Prostate gland (tissue), 2 donors: Measurements from ENCODE around the gene RAD23B. TPM values are rescaled to one million over a fixed set of nuclear protein-coding genes. Genes with fewer than 3 reads are reported as not detected.

ENCODE experiments used
- DNase-seq: peaks from one replicate; pipeline ENCODE4 v3.0.0-alpha.2; 2019; ENCODE audit warnings: low spot score
- H3K27ac ChIP-seq, 2 donors: fragments of 200-600 bp; sonication (generic); 2 replicates each; pipeline ENCODE4 v1.5.1; 2017 to 2019
- H3K27me3 ChIP-seq: fragments of 200-600 bp; sonication (generic); replicated peaks from 2 replicates; pipeline ENCODE4 v1.5.1; 2019; ENCODE audit not compliant: insufficient read depth
- H3K36me3 ChIP-seq, 2 donors: fragments of 200-600 bp; sonication (generic); 1 replicate in 1 of 2; 2 replicates in 1 of 2; pipeline versions ENCODE4 v1.5.1 to v1.8.1; 2017 to 2019
- H3K4me1 ChIP-seq: fragments of 200-600 bp; sonication (generic); replicated peaks from 2 replicates; pipeline ENCODE4 v1.5.1; 2019
- H3K4me3 ChIP-seq, 2 donors: fragments of 200-600 bp; sonication (generic); 2 replicates each; pipeline ENCODE4 v1.5.1; 2017 to 2019
- H3K9me3 ChIP-seq: fragments of 200-600 bp; sonication (generic); 2 replicates; pipeline ENCODE4 v1.5.1; 2017
- POLR2A ChIP-seq: fragments of 450-650 bp; IDR thresholded peaks from one replicate; pipeline ENCODE4 v1.6.1; 2016; ENCODE audit warnings: antibody characterized with exemption, mild to moderate bottlenecking
- POLR2AphosphoS5 ChIP-seq: sonication (generic); formaldehyde crosslinking; IDR thresholded peaks from one replicate; pipeline ENCODE4 v1.6.1; 2017; ENCODE audit warnings: antibody characterized with exemption
- WGBS: methylation state at CpG from one replicate; pipeline ENCODE4 v1.1.5; 2018; 5-methylcytosine and 5-hydroxymethylcytosine counted together
- intact Hi-C: fragments of 100-400 bp; cut with DNase I; formaldehyde crosslinking; loops from one replicate; pipeline ENCODE4 v1.14.2; 2022
- total RNA-seq, 2 donors: library from RNA; depleted of rRNA; stranded (reverse); fragments of >200 nt; gene quantifications; one replicate each; pipeline ENCODE4 v1.1.0, GENCODE V29; 2016
- TF ChIP-seq, protein P1 (sequence below), 4 experiments: fragments of 200-600 bp in 2 of 4; fragments of 450-650 bp in 2 of 4; sonication (generic) in 2 of 4; IDR thresholded peaks; 1 replicate in 3 of 4; 2 replicates in 1 of 4; pipeline ENCODE4 v1.5.1; 2016 to 2019; ENCODE audit warnings: antibody characterized with exemption in 4 of 4, mild to moderate bottlenecking in 2 of 4, moderate library complexity in 2 of 4

Gene RAD23B
- total RNA-seq, 2 donors from 2014 or later: 92.3 to 111 TPM

DNA sequence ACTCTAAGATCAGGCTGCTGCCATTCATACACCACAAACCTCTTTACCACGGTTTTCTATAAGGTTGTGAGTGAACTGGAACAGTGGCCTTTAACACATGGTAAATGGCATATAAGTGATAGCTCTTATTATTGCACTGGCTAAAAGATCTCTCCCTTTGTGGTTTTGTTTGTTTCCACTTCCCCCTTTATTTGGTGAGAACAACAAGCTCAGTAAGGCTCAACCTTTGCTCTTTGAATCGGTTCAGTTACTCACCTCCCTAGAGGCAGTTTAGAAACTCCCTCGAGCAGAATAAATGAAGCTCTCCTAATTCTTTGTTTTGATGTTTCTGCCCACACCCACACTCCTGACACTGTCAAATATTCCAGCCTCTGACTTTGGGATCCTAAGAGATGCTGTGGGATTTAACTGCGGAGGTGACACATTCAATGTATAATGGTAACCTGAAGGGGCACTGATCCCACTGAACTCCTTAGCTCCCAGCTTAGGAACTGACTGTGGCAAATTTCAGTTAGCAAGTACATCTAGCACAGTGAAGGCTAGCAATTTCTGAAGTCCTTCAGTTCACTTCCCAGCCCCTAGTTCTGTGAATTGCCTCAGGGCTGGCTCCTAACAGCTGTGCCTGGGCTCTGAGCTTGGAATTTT is 22.5 kb upstream of the RAD23B start:
- H3K4me3 ChIP-seq: no peak overlapping the region
- DNase-seq: no peak
- 57% methylated on average over 4 of the region's 4 CpGs for WGBS
- no peaks in the 10 kb centered on the region for H3K36me3 ChIP-seq
- H3K9me3 ChIP-seq: no peaks in the 10 kb centered on the region
- intact Hi-C loops: no loop called here
- no peak for TF ChIP-seq POLR2A
- no peak for TF ChIP-seq POLR2AphosphoS5
- TF ChIP-seq, protein P1, sequence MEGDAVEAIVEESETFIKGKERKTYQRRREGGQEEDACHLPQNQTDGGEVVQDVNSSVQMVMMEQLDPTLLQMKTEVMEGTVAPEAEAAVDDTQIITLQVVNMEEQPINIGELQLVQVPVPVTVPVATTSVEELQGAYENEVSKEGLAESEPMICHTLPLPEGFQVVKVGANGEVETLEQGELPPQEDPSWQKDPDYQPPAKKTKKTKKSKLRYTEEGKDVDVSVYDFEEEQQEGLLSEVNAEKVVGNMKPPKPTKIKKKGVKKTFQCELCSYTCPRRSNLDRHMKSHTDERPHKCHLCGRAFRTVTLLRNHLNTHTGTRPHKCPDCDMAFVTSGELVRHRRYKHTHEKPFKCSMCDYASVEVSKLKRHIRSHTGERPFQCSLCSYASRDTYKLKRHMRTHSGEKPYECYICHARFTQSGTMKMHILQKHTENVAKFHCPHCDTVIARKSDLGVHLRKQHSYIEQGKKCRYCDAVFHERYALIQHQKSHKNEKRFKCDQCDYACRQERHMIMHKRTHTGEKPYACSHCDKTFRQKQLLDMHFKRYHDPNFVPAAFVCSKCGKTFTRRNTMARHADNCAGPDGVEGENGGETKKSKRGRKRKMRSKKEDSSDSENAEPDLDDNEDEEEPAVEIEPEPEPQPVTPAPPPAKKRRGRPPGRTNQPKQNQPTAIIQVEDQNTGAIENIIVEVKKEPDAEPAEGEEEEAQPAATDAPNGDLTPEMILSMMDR (IDR thresholded peaks at IDR 0.05): no peak
- H3K27me3 ChIP-seq: no peaks in the 10 kb centered on the region
- H3K27ac ChIP-seq: no peak overlapping the region
- H3K4me1 ChIP-seq: no peaks in the 10 kb centered on the region

DNA sequence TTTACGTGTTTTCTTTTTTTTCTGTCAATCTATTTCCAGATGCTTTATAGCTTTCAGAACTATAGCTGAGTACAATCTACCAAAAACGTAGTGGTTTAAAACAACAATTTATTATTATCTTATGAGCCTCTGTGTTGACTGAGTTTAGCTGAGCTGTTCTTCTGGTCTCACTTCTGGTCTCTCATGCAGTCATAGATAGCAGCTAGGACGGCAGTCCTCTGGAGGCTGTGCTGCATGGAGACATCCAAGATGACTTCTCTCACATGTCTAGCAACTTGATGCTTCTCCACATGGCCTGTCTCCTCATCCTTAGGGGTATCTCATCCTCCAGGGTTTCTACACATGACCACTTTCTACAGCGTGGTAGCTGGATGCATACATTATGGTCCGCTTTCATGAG is 22.0 kb upstream of the RAD23B start:
- H3K27ac ChIP-seq: no peak overlapping the region
- no peaks in the 10 kb centered on the region for H3K27me3 ChIP-seq
- no peaks in the 10 kb centered on the region for H3K9me3 ChIP-seq
- no peak overlapping the region for H3K4me3 ChIP-seq
- no peak for DNase-seq
- TF ChIP-seq POLR2A: no peak
- TF ChIP-seq, protein P1 (IDR thresholded peaks at IDR 0.05): no peak
- TF ChIP-seq POLR2AphosphoS5: no peak
- WGBS: 81% methylated on average over 5 of the region's 5 CpGs
- intact Hi-C loops: no loop called here
- H3K4me1 ChIP-seq: no peaks in the 10 kb centered on the region
- no peaks in the 10 kb centered on the region for H3K36me3 ChIP-seq

DNA sequence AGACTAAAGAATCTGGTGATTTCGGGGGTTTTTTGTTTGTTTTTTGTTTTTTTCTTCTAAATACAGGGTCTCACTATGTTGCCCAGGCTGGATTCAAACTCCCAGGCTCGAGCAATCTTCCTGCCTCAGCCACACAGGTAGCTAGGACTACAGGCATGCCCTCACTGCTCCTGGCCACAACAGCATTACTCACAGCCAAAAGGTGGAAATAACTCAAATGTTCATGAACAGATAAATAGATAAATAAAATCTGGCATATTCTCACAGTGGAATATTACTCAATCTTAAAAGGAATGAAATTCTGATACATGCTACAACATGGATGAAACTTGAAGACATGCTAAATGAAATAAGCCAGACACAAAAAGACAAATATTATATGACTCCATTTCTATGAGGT is 19.8 kb upstream of the RAD23B start:
- Histone ChIP-seq H3K36me3 (no peaks in the 10 kb centered on the region), H3K27ac (no peak overlapping the region), H3K9me3 (no peaks in the 10 kb centered on the region), H3K27me3 (no peaks in the 10 kb centered on the region), H3K4me3 (no peak overlapping the region), H3K4me1 (no peaks in the 10 kb centered on the region)
- TF ChIP-seq, protein P1 (IDR thresholded peaks at IDR 0.05): no peak
- no peak for TF ChIP-seq POLR2AphosphoS5
- TF ChIP-seq POLR2A: no peak
- 82% methylated on average over 2 of the region's 2 CpGs for WGBS
- DNase-seq: no peak
- intact Hi-C loops: no loop called here

DNA sequence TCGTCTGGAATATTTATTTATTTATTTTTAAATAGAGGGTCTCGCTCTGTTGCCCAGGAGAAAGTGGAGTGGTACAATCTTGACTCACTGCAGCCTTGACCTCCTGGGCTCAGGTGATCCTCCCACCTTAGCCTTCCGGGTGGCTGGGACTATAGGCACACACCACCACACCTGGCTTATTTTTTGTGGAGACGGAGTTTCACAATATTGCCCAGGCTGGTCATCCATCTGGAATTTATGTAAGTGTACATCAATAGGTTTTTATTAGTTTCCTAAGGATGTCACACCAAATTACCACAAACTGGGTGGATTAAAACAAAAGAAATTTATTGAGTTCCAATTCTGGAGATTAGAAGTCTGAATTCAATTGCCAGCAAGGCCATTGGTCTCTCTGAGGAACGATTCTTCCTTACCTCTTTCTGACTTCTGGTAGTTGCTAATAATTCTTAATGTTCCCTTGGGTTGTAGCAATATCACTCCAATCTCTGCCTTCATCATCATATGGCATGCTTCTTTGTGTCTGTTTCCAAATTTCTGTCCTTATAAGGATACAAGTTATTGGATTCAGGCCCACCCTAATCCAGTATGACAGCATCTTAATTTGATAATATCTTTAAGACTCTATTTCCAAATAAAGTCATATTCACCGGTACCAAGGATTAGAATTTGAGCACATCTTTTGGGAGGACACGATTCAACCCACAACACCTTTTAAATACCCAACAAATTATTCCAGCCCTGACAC is 16.3 kb upstream of the RAD23B start:
- Histone ChIP-seq H3K27me3 (no peaks in the 10 kb centered on the region), H3K4me3 (no peak overlapping the region), H3K9me3 (no peaks in the 10 kb centered on the region), H3K4me1 (no peaks in the 10 kb centered on the region), H3K27ac (no peak overlapping the region), H3K36me3 (no peaks in the 10 kb centered on the region)
- intact Hi-C loops: no loop called here
- 58% methylated on average over 7 of the region's 7 CpGs for WGBS
- TF ChIP-seq, protein P1 (IDR thresholded peaks at IDR 0.05): no peak
- TF ChIP-seq POLR2A (no peak), POLR2AphosphoS5 (no peak)
- no peak for DNase-seq

DNA sequence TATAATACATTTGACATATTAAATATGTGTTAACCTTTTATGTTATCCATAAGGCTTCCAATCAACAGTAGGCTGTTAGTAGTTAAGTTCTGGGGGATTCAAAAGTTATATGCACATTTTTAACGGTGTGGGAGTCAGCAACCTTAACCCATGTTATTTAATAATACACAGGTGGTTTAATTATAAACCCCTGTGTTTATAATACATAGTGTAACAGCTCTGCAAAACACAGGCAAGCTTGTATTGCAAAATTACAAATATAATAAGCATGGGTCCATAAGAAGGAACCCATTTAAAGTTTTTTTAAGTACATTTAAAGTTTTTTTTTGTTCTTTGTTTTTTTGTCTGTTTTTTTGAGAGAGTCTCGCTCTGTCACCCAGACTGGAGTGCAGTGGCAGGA is 14.5 kb upstream of the RAD23B start:
- Histone ChIP-seq H3K4me1 (no peaks in the 10 kb centered on the region), H3K4me3 (no peak overlapping the region), H3K9me3 (no peaks in the 10 kb centered on the region), H3K27me3 (no peaks in the 10 kb centered on the region), H3K27ac (no peak overlapping the region), H3K36me3 (no peaks in the 10 kb centered on the region)
- WGBS: 74% methylated on average over 2 of the region's 2 CpGs
- intact Hi-C loops: no loop called here
- DNase-seq: no peak
- TF ChIP-seq POLR2A: no peak
